Nephron (organoid): ENCODE measurements around the gene CC2D2A.
"Not testable (repeated sequence)": the region's sequence is repeated elsewhere in the genome, so short reads cannot be mapped to it uniquely, and the experiment has no call there.

ENCODE experiments used
- H3K27ac Mint-ChIP-seq, 3 experiments: 2 replicates each; pipeline ENCODE4 v1.8.0; 2020; ENCODE audit warnings: mixed read lengths in 3 of 3, mild to moderate bottlenecking in 2 of 3, moderate library complexity in 1 of 3
- H3K27me3 Mint-ChIP-seq: 2 replicates; pipeline ENCODE4 v1.8.0; 2021; ENCODE audit warnings: low read depth, mild to moderate bottlenecking, moderate library complexity, mixed read lengths
- H3K36me3 Mint-ChIP-seq: 2 replicates; pipeline ENCODE4 v1.8.0; 2020; ENCODE audit warnings: low read depth, mixed read lengths
- H3K4me1 Mint-ChIP-seq: 2 replicates; pipeline ENCODE4 v1.8.0; 2020; ENCODE audit warnings: mixed read lengths
- H3K4me3 Mint-ChIP-seq, 3 experiments: 2 replicates each; pipeline ENCODE4 v1.8.0; 2020; ENCODE audit warnings: mild to moderate bottlenecking in 3 of 3, mixed read lengths in 3 of 3, moderate library complexity in 2 of 3
- H3K9me3 Mint-ChIP-seq: 2 replicates; pipeline ENCODE4 v1.8.0; 2020; ENCODE audit warnings: mixed read lengths
- TF ChIP-seq, protein P1 (sequence below), 3 experiments: fragments of 200-600 bp; sonication (generic); IDR thresholded peaks; one replicate each; pipeline ENCODE4 v1.5.0; 2021; ENCODE audit warnings: antibody characterized with exemption in 3 of 3; ENCODE audit not compliant: unreplicated experiment in 3 of 3

The CC2D2A gene

DNA sequence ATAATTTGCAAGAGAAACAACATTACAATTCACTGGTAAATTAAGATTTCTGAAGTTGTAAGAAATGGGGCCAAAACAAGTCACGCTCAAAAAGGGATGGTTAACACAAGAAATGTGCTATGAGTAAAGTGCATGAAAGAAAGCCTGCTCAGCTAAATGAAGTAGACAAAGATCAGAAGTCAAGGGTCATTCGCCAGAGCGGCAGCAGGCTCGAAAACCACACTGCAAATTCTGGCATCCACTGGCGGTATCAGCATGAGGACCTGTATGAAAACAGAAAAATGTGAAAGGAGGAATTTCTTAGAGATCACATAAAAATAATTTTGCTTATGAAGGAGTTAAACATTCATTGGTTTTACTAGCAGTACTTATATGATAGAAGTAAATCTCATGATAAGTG, 135.9 kb downstream of the CC2D2A start:
- Mint-ChIP-seq H3K27ac (no peak overlapping the region), H3K4me1 (no peaks in the 10 kb centered on the region), H3K9me3 (peaks cover 7% of the 10 kb centered on the region), H3K36me3 (peaks cover 65% of the 10 kb centered on the region), H3K4me3 (no peak overlapping the region), H3K27me3 (no peaks in the 10 kb centered on the region)
- TF ChIP-seq, protein P1, sequence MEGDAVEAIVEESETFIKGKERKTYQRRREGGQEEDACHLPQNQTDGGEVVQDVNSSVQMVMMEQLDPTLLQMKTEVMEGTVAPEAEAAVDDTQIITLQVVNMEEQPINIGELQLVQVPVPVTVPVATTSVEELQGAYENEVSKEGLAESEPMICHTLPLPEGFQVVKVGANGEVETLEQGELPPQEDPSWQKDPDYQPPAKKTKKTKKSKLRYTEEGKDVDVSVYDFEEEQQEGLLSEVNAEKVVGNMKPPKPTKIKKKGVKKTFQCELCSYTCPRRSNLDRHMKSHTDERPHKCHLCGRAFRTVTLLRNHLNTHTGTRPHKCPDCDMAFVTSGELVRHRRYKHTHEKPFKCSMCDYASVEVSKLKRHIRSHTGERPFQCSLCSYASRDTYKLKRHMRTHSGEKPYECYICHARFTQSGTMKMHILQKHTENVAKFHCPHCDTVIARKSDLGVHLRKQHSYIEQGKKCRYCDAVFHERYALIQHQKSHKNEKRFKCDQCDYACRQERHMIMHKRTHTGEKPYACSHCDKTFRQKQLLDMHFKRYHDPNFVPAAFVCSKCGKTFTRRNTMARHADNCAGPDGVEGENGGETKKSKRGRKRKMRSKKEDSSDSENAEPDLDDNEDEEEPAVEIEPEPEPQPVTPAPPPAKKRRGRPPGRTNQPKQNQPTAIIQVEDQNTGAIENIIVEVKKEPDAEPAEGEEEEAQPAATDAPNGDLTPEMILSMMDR (IDR thresholded peaks at IDR 0.05; ENCODE audit: unreplicated experiment in 3 of 3) = no peak

DNA sequence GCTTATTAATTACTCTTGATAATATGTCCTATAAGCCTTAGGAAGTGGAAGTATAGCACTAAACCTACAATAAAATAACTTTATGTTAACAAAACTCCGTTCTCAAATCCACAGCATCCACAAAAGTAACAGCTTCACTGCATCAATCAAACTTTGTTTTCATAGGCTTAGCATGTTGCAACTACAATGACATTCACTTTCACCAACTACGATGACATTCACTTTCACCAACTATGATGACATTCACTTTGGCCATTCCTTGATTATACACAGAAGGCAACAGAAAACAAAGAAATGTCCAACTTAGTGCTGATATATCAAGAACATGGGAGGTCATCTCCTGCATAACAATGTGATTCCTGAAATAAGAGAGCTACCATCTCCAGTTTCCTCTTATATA, 141.2 kb downstream of the CC2D2A start:
- TF ChIP-seq, protein P1 (IDR thresholded peaks at IDR 0.05; ENCODE audit: unreplicated experiment in 3 of 3) = no peak
- Mint-ChIP-seq H3K4me1 (no peaks in the 10 kb centered on the region), H3K27me3 (no peaks in the 10 kb centered on the region), H3K9me3 (peaks cover 9% of the 10 kb centered on the region), H3K36me3 (peaks cover 44% of the 10 kb centered on the region), H3K4me3 (no peak overlapping the region), H3K27ac (no peak overlapping the region)

DNA sequence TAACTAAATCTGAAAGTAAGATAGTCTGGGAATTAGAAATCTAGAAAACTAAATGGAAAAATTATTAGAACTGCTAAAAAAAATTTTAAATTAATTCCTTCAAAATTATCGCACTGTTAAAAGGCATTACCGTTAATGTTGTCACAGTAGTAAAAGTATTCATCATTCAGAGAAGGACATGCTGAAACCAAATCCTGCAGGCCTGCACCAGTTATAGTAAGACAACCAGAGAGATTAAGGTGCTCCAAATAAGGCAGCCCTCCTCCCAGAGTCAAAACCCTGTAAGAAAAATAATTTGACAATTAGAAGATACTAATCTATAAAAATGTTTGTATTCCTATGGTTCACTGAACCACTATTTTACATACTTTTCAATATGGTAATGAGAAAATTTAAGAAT, 142.5 kb downstream of the CC2D2A start:
- no peaks in the 10 kb centered on the region for H3K27me3 Mint-ChIP-seq
- TF ChIP-seq, protein P1 (IDR thresholded peaks at IDR 0.05; ENCODE audit: unreplicated experiment in 3 of 3) = no peak
- H3K4me1 Mint-ChIP-seq = no peaks in the 10 kb centered on the region

DNA sequence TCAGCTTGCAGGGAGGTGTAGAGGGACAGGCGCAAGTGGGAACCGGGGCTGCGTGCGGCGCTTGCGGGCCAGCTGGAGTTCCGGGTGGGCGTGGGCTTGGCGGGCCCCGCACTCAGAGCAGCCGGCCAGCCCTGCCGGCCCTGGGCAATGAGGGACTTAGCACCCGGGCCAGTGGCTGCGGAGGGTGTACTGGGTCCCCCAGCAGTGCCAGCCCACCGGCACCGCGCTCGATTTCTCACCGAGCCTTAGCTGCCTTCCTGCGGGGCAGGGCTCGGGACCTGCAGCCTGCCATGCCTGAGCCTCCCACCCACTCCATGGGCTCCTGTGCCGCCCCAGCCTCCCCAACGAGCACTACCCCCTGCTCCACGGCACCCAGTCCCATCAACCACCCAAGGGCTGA, 145.2 kb downstream of the CC2D2A start:
- Mint-ChIP-seq H3K9me3 (peaks cover 38% of the 10 kb centered on the region), H3K36me3 (peaks cover 72% of the 10 kb centered on the region)
- not testable (repeated sequence) for H3K27ac Mint-ChIP-seq, H3K4me3 Mint-ChIP-seq, H3K4me1 Mint-ChIP-seq, H3K27me3 Mint-ChIP-seq

More for the DNA sequence above, 142.5 kb downstream of the CC2D2A start:
- Mint-ChIP-seq H3K27ac (no peak overlapping the region), H3K9me3 (peaks cover 18% of the 10 kb centered on the region), H3K36me3 (peaks cover 49% of the 10 kb centered on the region), H3K4me3 (no peak overlapping the region)

DNA sequence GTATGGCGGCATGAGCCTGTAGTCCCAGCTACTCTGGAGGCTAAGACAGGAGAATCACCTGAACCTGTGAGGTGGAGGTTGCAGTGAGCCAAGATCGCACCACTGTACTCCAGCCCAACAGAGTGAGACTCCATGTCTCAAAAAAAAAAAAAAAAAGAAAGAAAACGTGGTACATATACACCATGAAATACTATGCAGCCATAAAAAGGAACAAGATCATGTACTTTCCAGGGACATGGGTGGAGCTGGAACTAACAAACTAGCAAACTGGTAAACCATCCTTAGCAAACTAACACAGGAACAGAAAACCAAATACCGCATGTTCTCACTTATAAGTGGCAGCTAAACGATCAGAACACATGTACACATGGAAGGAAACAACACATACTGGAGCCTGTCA, 147.7 kb downstream of the CC2D2A start:
- not testable (repeated sequence) for H3K4me1 Mint-ChIP-seq, H3K4me3 Mint-ChIP-seq, H3K27me3 Mint-ChIP-seq, H3K27ac Mint-ChIP-seq
- Mint-ChIP-seq H3K36me3 (peaks cover 86% of the 10 kb centered on the region), H3K9me3 (peaks cover 54% of the 10 kb centered on the region)

DNA sequence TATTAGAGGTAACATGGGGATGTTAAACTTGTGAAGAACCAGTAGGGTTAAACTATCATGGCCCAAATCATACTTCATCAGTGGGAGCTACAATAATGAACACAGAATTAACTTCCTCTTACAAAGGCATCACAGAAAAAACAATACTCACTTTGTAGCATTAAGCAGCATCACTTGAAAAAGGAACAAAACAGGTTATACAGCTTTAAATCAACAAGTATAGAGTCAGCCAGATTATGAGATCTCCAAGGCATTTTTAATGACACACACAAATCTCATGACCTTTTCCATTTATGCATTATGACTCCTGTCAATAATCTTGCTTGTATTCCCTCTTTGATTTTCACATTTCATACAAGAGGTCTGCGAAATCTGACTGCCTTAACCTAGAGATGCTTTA, 167.1 kb downstream of the CC2D2A start:
- Mint-ChIP-seq H3K4me3 (no peak overlapping the region), H3K9me3 (peaks cover 8% of the 10 kb centered on the region), H3K4me1 (no peaks in the 10 kb centered on the region), H3K27ac (no peak overlapping the region), H3K36me3 (peaks cover 64% of the 10 kb centered on the region), H3K27me3 (no peaks in the 10 kb centered on the region)
- TF ChIP-seq, protein P1 (IDR thresholded peaks at IDR 0.05; ENCODE audit: unreplicated experiment in 3 of 3) = no peak

DNA sequence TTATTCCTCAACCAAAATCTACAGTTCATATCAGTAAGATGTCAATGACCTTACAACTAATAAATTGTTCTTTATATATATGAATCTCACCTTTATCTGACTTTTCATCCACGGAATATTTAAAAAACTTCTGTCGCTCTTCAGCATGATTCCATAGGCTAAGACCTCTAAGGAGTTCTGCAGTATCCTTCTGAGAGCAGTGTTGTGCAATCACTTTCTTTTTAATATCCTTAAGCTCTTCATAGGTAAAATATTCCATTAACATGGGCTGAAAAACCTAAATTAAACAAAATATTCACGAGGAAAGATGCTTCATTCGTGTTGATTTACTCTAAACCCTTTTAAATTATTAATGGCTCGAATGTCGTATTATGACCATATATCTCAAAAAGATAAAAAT, 168.7 kb downstream of the CC2D2A start:
- H3K4me3 Mint-ChIP-seq = no peak overlapping the region
- H3K9me3 Mint-ChIP-seq = no peaks in the 10 kb centered on the region
- no peaks in the 10 kb centered on the region for H3K4me1 Mint-ChIP-seq
- H3K27me3 Mint-ChIP-seq = no peaks in the 10 kb centered on the region
- peaks cover 56% of the 10 kb centered on the region for H3K36me3 Mint-ChIP-seq
- TF ChIP-seq, protein P1 (IDR thresholded peaks at IDR 0.05; ENCODE audit: unreplicated experiment in 3 of 3) = no peak
- H3K27ac Mint-ChIP-seq = no peak overlapping the region
